GM12878 (cell line): Measurements from ENCODE around the gene AFF2. TPM values are rescaled to one million over a fixed set of nuclear protein-coding genes. Genes with fewer than 3 reads are reported as not detected.

Experiments used
- BACH1 ChIP-seq: fragments of 450-650 bp; IDR thresholded peaks from 2 replicates; pipeline ENCODE4 v1.6.1; 2017; ENCODE audit warnings: mild to moderate bottlenecking, borderline replicate concordance
- CBX3 ChIP-seq: fragments of 200-600 bp; sonication (generic); IDR thresholded peaks from 2 replicates; pipeline ENCODE4 v1.6.1; 2016; ENCODE audit warnings: low read depth, borderline replicate concordance
- CEBPB ChIP-seq, 2 experiments: fragments of 150-350 bp in 1 of 2; IDR thresholded peaks; 2 replicates each; pipeline ENCODE4 v1.6.1; 2012 to 2014; ENCODE audit warnings: low read depth in 2 of 2, low read length in 2 of 2, borderline replicate concordance in 1 of 2, inconsistent platforms in 1 of 2
- FOXM1 ChIP-seq: IDR thresholded peaks from 2 replicates; pipeline ENCODE4 v1.6.1; 2012; ENCODE audit warnings: low read depth, mild to moderate bottlenecking, inconsistent platforms, low read length, moderate library complexity
- HCFC1 ChIP-seq: fragments of 150-350 bp; IDR thresholded peaks from 2 replicates; pipeline ENCODE4 v1.6.1; 2014; ENCODE audit warnings: low read length
- JUND ChIP-seq: IDR thresholded peaks from 2 replicates; pipeline ENCODE4 v1.6.1; 2012; ENCODE audit warnings: low read depth, mild to moderate bottlenecking, low read length, improper control_type of control experiment, moderate library complexity
- MEF2A ChIP-seq: IDR thresholded peaks from 2 replicates; pipeline ENCODE4 v1.6.1; 2011; ENCODE audit warnings: low read depth, mild to moderate bottlenecking, low read length, moderate library complexity; ENCODE audit not compliant: insufficient read depth
- MEF2B ChIP-seq: fragments of 450-650 bp; IDR thresholded peaks from 2 replicates; pipeline ENCODE4 v1.6.1; 2018; ENCODE audit warnings: mild to moderate bottlenecking, moderate library complexity; ENCODE audit not compliant: partially characterized antibody, poor library complexity, severe bottlenecking
- NR2C1 ChIP-seq: fragments of 450-650 bp; IDR thresholded peaks from 2 replicates; pipeline ENCODE4 v1.6.1; 2017; ENCODE audit warnings: antibody characterized with exemption, mild to moderate bottlenecking, moderate library complexity
- NR2C2 ChIP-seq: IDR thresholded peaks from 2 replicates; pipeline ENCODE4 v1.6.1; 2011; ENCODE audit warnings: borderline replicate concordance, low read depth; ENCODE audit not compliant: control insufficient read depth, insufficient read length
- NR2F1 ChIP-seq: fragments of 450-650 bp; conservative IDR thresholded peaks from 2 replicates; pipeline ENCODE4 v1.6.1; 2017; ENCODE audit warnings: mild to moderate bottlenecking
- PAX5 ChIP-seq: IDR thresholded peaks from 2 replicates; pipeline ENCODE4 v1.6.1; 2011; ENCODE audit warnings: low read depth, low read length, borderline replicate concordance
- RB1 ChIP-seq: fragments of 450-650 bp; formaldehyde crosslinking; IDR thresholded peaks from 2 replicates; pipeline ENCODE4 v1.6.1; 2017; ENCODE audit warnings: mild to moderate bottlenecking, borderline replicate concordance
- RUNX3 ChIP-seq: IDR thresholded peaks from 2 replicates; pipeline ENCODE4 v1.6.1; 2012; ENCODE audit warnings: low read length, inconsistent platforms
- SIX5 ChIP-seq: IDR thresholded peaks from 2 replicates; pipeline ENCODE4 v1.6.1; 2011; ENCODE audit warnings: mild to moderate bottlenecking, low read depth, low read length, moderate library complexity; ENCODE audit not compliant: severe bottlenecking
- WRNIP1 ChIP-seq: IDR thresholded peaks from 2 replicates; pipeline ENCODE4 v1.6.1; 2011; ENCODE audit warnings: low read depth, low read length, improper control_type of control experiment, borderline replicate concordance
- polyA plus RNA-seq, 11 experiments: library from polyadenylated mRNA; depleted of rRNA in 4 of 11; unstranded in 6 of 11; stranded (reverse) in 5 of 11; fragments of >200 nt; fragmentation: Nextera tagmentation in 4 of 11; fragmentation: Illumina TruSeq in 1 of 11; extraction: Ambion mirVana in 4 of 11; extraction: Trizol in 1 of 11; gene quantifications; 1 replicate in 1 of 11; 2 replicates in 10 of 11; pipeline versions ENCODE4 v1.2.1 to v1.2.3, GENCODE V29; 2011 to 2016; ENCODE audit warnings: inconsistent platforms in 2 of 11, missing spikeins in 2 of 11, low read depth in 1 of 11
- total RNA-seq, 4 experiments: library from RNA; depleted of rRNA in 3 of 4; stranded (reverse); fragments of >200 nt in 3 of 4; fragmentation: Illumina TruSeq in 1 of 4; extraction: Trizol in 1 of 4; gene quantifications; 2 replicates each; pipeline versions ENCODE4 v1.2.1 to v1.2.3, GENCODE V29; 2013 to 2021
- TF ChIP-seq, protein P1 (sequence below): fragments of 150-350 bp; IDR thresholded peaks from 2 replicates; pipeline ENCODE4 v1.6.1; 2016; ENCODE audit warnings: low read depth, low read length
- TF ChIP-seq, protein P2 (sequence below): fragments of 450-650 bp; IDR thresholded peaks from 2 replicates; pipeline ENCODE4 v1.6.1; 2016; ENCODE audit warnings: mild to moderate bottlenecking, moderate library complexity, borderline replicate concordance
- TF ChIP-seq, protein P3 (sequence below), 3 experiments: IDR thresholded peaks in 2 of 3; conservative IDR thresholded peaks in 1 of 3; 2 replicates each; pipeline ENCODE4 v1.5.1; 2011; ENCODE audit warnings: low read depth in 3 of 3, low read length in 3 of 3, mild to moderate bottlenecking in 3 of 3, control low read depth in 2 of 3, moderate library complexity in 2 of 3, inconsistent platforms in 1 of 3, mixed read lengths in 1 of 3; ENCODE audit not compliant: control insufficient read depth in 2 of 3, insufficient read depth in 1 of 3; ENCODE audit errors: extremely low read depth in 1 of 3
- TF ChIP-seq, protein P4 (sequence below): IDR thresholded peaks from 2 replicates; pipeline ENCODE4 v1.6.1; 2011; ENCODE audit warnings: mild to moderate bottlenecking, low read depth, low read length, moderate library complexity; ENCODE audit not compliant: insufficient replicate concordance

The AFF2 gene
- total and polyA plus RNA-seq, 10 of the 15 experiments (the other 5 are each of a cell fraction or from before 2014, with no cell fraction given), result under 0.01 to 0.03 TPM; not detected in 8

DNA sequence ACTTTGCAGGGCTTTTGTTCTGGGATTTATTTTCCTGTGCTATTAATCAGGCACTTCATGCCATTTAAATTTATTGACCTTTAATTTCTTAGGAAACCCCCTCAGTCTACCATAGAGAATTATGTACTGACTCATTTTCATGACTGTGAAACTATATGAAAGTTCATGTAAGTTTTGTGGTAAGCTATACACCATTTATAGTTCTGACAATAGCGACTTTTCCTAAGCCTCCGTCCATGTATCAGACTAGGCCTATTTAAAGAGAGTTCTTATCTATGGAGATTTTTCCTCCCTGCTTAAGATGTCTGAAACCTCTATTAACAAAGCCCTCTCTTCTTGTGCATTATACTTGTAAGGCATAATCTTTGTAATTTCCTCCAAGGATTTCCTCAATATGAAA lies 111.6 kb downstream of the AFF2 start (continued):
- TF ChIP-seq MEF2A, result peak; percentile 57; the same call in 1 of the 2 replicates
- TF ChIP-seq MEF2B, result peak; percentile 28
- TF ChIP-seq, protein P1, sequence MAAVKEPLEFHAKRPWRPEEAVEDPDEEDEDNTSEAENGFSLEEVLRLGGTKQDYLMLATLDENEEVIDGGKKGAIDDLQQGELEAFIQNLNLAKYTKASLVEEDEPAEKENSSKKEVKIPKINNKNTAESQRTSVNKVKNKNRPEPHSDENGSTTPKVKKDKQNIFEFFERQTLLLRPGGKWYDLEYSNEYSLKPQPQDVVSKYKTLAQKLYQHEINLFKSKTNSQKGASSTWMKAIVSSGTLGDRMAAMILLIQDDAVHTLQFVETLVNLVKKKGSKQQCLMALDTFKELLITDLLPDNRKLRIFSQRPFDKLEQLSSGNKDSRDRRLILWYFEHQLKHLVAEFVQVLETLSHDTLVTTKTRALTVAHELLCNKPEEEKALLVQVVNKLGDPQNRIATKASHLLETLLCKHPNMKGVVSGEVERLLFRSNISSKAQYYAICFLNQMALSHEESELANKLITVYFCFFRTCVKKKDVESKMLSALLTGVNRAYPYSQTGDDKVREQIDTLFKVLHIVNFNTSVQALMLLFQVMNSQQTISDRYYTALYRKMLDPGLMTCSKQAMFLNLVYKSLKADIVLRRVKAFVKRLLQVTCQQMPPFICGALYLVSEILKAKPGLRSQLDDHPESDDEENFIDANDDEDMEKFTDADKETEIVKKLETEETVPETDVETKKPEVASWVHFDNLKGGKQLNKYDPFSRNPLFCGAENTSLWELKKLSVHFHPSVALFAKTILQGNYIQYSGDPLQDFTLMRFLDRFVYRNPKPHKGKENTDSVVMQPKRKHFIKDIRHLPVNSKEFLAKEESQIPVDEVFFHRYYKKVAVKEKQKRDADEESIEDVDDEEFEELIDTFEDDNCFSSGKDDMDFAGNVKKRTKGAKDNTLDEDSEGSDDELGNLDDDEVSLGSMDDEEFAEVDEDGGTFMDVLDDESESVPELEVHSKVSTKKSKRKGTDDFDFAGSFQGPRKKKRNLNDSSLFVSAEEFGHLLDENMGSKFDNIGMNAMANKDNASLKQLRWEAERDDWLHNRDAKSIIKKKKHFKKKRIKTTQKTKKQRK, result no peak
- TF ChIP-seq, protein P2, sequence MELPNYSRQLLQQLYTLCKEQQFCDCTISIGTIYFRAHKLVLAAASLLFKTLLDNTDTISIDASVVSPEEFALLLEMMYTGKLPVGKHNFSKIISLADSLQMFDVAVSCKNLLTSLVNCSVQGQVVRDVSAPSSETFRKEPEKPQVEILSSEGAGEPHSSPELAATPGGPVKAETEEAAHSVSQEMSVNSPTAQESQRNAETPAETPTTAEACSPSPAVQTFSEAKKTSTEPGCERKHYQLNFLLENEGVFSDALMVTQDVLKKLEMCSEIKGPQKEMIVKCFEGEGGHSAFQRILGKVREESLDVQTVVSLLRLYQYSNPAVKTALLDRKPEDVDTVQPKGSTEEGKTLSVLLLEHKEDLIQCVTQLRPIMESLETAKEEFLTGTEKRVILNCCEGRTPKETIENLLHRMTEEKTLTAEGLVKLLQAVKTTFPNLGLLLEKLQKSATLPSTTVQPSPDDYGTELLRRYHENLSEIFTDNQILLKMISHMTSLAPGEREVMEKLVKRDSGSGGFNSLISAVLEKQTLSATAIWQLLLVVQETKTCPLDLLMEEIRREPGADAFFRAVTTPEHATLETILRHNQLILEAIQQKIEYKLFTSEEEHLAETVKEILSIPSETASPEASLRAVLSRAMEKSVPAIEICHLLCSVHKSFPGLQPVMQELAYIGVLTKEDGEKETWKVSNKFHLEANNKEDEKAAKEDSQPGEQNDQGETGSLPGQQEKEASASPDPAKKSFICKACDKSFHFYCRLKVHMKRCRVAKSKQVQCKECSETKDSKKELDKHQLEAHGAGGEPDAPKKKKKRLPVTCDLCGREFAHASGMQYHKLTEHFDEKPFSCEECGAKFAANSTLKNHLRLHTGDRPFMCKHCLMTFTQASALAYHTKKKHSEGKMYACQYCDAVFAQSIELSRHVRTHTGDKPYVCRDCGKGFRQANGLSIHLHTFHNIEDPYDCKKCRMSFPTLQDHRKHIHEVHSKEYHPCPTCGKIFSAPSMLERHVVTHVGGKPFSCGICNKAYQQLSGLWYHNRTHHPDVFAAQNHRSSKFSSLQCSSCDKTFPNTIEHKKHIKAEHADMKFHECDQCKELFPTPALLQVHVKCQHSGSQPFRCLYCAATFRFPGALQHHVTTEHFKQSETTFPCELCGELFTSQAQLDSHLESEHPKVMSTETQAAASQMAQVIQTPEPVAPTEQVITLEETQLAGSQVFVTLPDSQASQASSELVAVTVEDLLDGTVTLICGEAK, result no peak
- TF ChIP-seq NR2C1, result no peak
- no peak for TF ChIP-seq NR2C2
- TF ChIP-seq PAX5, result no peak
- TF ChIP-seq FOXM1, result peak; percentile 45; the same call in 1 of the 2 replicates
- TF ChIP-seq, protein P3, sequence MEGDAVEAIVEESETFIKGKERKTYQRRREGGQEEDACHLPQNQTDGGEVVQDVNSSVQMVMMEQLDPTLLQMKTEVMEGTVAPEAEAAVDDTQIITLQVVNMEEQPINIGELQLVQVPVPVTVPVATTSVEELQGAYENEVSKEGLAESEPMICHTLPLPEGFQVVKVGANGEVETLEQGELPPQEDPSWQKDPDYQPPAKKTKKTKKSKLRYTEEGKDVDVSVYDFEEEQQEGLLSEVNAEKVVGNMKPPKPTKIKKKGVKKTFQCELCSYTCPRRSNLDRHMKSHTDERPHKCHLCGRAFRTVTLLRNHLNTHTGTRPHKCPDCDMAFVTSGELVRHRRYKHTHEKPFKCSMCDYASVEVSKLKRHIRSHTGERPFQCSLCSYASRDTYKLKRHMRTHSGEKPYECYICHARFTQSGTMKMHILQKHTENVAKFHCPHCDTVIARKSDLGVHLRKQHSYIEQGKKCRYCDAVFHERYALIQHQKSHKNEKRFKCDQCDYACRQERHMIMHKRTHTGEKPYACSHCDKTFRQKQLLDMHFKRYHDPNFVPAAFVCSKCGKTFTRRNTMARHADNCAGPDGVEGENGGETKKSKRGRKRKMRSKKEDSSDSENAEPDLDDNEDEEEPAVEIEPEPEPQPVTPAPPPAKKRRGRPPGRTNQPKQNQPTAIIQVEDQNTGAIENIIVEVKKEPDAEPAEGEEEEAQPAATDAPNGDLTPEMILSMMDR (IDR thresholded peaks at IDR 0.05 in 2 of 3, conservative IDR thresholded peaks at IDR 0.05 in 1 of 3; ENCODE audit: control insufficient read depth in 2 of 3, extremely low read depth in 1 of 3, insufficient read depth in 1 of 3, low read depth in 3 of 3, low read length in 3 of 3), result no peak
- TF ChIP-seq WRNIP1, result no peak
- no peak for TF ChIP-seq CEBPB (IDR thresholded peaks at IDR 0.05; ENCODE audit: borderline replicate concordance in 1 of 2, low read depth in 2 of 2, low read length in 2 of 2)
- peak; percentile 61 for TF ChIP-seq RUNX3
- TF ChIP-seq HCFC1, result no peak
- TF ChIP-seq RB1, result no peak
- TF ChIP-seq, protein P4, sequence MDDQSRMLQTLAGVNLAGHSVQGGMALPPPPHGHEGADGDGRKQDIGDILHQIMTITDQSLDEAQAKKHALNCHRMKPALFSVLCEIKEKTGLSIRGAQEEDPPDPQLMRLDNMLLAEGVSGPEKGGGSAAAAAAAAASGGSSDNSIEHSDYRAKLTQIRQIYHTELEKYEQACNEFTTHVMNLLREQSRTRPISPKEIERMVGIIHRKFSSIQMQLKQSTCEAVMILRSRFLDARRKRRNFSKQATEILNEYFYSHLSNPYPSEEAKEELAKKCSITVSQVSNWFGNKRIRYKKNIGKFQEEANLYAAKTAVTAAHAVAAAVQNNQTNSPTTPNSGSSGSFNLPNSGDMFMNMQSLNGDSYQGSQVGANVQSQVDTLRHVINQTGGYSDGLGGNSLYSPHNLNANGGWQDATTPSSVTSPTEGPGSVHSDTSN, result no peak
- no peak for TF ChIP-seq BACH1
- no peak for TF ChIP-seq SIX5
- no peak for TF ChIP-seq JUND
- TF ChIP-seq NR2F1, result no peak
- TF ChIP-seq CBX3, result no peak
